GM23338 (cell line): Measurements from ENCODE around the gene DLX4.

Source experiments
- EZH2 ChIP-seq: fragments of 200-600 bp; sonication (generic); IDR thresholded peaks from one replicate; pipeline ENCODE4 v1.8.0; 2017; ENCODE audit warnings: antibody characterized with exemption, mild to moderate bottlenecking, low read depth; ENCODE audit not compliant: unreplicated experiment
- EZH2phosphoT487 ChIP-seq: fragments of 200-600 bp; sonication (generic); IDR thresholded peaks from one replicate; pipeline ENCODE4 v1.8.1; 2018; ENCODE audit warnings: antibody characterized with exemption; ENCODE audit not compliant: unreplicated experiment
- JUNB ChIP-seq: IDR thresholded peaks from one replicate; pipeline ENCODE4 v1.6.1; 2016; ENCODE audit warnings: antibody characterized with exemption; ENCODE audit not compliant: unreplicated experiment
- NANOG ChIP-seq: IDR thresholded peaks from 2 replicates; pipeline ENCODE4 v1.6.1; 2016; ENCODE audit warnings: antibody characterized with exemption, borderline replicate concordance
- POLR2AphosphoS5 ChIP-seq: IDR thresholded peaks from 2 replicates; pipeline ENCODE4 v1.6.1; 2016; ENCODE audit warnings: antibody characterized with exemption, low read depth
- STAT1 ChIP-seq: IDR thresholded peaks from one replicate; pipeline ENCODE4 v1.6.1; 2016; ENCODE audit warnings: antibody characterized with exemption; ENCODE audit not compliant: unreplicated experiment
- ZNF331 ChIP-seq: fragments of 250-450 bp; sonication (Bioruptor Pico); IDR thresholded peaks from 2 replicates; pipeline ENCODE4 v1.5.0; 2020; ENCODE audit warnings: low read depth, mild to moderate bottlenecking, moderate library complexity
- TF ChIP-seq, protein P1 (sequence below), 2 experiments: fragments of 200-600 bp in 1 of 2; sonication (generic) in 1 of 2; conservative IDR thresholded peaks; 2 replicates each; pipeline versions ENCODE4 v1.5.1 to v1.6.1; 2016 to 2017; ENCODE audit warnings: antibody characterized with exemption in 2 of 2, low read depth in 2 of 2, mild to moderate bottlenecking in 2 of 2, moderate library complexity in 1 of 2
- TF ChIP-seq, protein P2 (sequence below): IDR thresholded peaks from one replicate; pipeline ENCODE4 v1.6.1; 2018; ENCODE audit warnings: antibody characterized with exemption; ENCODE audit not compliant: unreplicated experiment

DNA sequence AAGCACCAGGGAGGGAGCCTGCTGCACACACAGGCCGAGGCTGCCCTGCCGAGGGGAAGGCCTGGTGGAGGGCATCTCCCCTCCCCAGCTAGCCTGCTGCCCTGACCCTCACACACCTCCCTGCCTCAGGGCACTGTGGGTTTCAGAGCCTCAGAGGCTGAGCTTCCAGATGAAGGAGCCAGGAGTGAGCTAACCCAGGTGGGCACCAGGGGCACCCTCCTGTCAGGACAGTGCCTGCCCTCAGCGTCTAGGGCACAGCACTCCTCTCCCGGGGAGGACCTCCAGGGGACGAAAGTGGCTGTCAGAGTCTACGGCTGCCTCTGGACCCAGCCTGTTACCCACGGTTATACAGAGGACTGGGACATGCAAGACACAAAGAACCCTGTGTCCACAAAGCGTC lies 22.8 kb upstream of the DLX4 start:
- TF ChIP-seq, protein P1, sequence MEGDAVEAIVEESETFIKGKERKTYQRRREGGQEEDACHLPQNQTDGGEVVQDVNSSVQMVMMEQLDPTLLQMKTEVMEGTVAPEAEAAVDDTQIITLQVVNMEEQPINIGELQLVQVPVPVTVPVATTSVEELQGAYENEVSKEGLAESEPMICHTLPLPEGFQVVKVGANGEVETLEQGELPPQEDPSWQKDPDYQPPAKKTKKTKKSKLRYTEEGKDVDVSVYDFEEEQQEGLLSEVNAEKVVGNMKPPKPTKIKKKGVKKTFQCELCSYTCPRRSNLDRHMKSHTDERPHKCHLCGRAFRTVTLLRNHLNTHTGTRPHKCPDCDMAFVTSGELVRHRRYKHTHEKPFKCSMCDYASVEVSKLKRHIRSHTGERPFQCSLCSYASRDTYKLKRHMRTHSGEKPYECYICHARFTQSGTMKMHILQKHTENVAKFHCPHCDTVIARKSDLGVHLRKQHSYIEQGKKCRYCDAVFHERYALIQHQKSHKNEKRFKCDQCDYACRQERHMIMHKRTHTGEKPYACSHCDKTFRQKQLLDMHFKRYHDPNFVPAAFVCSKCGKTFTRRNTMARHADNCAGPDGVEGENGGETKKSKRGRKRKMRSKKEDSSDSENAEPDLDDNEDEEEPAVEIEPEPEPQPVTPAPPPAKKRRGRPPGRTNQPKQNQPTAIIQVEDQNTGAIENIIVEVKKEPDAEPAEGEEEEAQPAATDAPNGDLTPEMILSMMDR (conservative IDR thresholded peaks at IDR 0.05; ENCODE audit: low read depth in 2 of 2), result no peak
- TF ChIP-seq EZH2 (no peak), POLR2AphosphoS5 (no peak), ZNF331 (CRISPR knock-in tag) (no peak), STAT1 (no peak), EZH2phosphoT487 (no peak), JUNB (no peak), NANOG (no peak)
- TF ChIP-seq, protein P2, sequence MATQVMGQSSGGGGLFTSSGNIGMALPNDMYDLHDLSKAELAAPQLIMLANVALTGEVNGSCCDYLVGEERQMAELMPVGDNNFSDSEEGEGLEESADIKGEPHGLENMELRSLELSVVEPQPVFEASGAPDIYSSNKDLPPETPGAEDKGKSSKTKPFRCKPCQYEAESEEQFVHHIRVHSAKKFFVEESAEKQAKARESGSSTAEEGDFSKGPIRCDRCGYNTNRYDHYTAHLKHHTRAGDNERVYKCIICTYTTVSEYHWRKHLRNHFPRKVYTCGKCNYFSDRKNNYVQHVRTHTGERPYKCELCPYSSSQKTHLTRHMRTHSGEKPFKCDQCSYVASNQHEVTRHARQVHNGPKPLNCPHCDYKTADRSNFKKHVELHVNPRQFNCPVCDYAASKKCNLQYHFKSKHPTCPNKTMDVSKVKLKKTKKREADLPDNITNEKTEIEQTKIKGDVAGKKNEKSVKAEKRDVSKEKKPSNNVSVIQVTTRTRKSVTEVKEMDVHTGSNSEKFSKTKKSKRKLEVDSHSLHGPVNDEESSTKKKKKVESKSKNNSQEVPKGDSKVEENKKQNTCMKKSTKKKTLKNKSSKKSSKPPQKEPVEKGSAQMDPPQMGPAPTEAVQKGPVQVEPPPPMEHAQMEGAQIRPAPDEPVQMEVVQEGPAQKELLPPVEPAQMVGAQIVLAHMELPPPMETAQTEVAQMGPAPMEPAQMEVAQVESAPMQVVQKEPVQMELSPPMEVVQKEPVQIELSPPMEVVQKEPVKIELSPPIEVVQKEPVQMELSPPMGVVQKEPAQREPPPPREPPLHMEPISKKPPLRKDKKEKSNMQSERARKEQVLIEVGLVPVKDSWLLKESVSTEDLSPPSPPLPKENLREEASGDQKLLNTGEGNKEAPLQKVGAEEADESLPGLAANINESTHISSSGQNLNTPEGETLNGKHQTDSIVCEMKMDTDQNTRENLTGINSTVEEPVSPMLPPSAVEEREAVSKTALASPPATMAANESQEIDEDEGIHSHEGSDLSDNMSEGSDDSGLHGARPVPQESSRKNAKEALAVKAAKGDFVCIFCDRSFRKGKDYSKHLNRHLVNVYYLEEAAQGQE, result no peak
